ENCODE measurements around the gene CARM1. TPM values are rescaled to one million over a fixed set of nuclear protein-coding genes. Genes with fewer than 3 reads are reported as not detected.

CARM1 gene
- total and polyA plus RNA-seq, 2 donors (not counting 3 experiments of a cell fraction or from before 2014, with no cell fraction given), result 65.6 to 70.8 TPM

GRCh38 chr19:10915130-10916091, 44.1 kb downstream of the CARM1 start:
- Histone ChIP-seq H3K79me2 (ENCODE audit: control insufficient read depth, insufficient read depth, low read length) (no peaks in the 10 kb centered on the region), H3K9me1 (replicated peaks; ENCODE audit: control insufficient read depth, extremely low read depth, insufficient read depth, low read length) (no peaks in the 10 kb centered on the region), H3K36me3 (ENCODE audit: control insufficient read depth in 2 of 2, extremely low read depth in 1 of 2, insufficient read depth in 2 of 2, low read length in 2 of 2) (peaks cover 0 to 38% of the 10 kb centered on the region in 2 experiments), H3K4me2 (ENCODE audit: insufficient read depth, low read length) (no peak overlapping the region), H3K4me3 (replicated peaks in 1 of 3; ENCODE audit: insufficient read depth in 1 of 3, low read depth in 1 of 3, low read length in 3 of 3) (no peak overlapping the region), H4K20me1 (replicated peaks; ENCODE audit: control insufficient read depth, extremely low read depth, insufficient read depth, low read length) (no peaks in the 10 kb centered on the region), H3K9ac (replicated peaks; ENCODE audit: extremely low read depth, insufficient read depth, low read length) (no peak overlapping the region), H3K4me1 (ENCODE audit: control insufficient read depth, extremely low read depth, insufficient read depth, low read length) (no peaks in the 10 kb centered on the region), H3K9me3 (replicated peaks; ENCODE audit: control insufficient read depth, insufficient read depth, low read length) (no peaks in the 10 kb centered on the region), H2AFZ (ENCODE audit: low read depth, low read length) (no peak overlapping the region), H3K27me3 (ENCODE audit: control insufficient read depth in 2 of 2, insufficient read depth in 2 of 2, low read length in 2 of 2) (no peaks in the 10 kb centered on the region), H3K27ac (ENCODE audit: insufficient read depth, low read depth, low read length) (no peak overlapping the region)
- ChIA-PET CTCF (interaction anchor here (0.6 to 1.6 kb wide), 3 partner anchors 43 to 44 kb away, joined by 4 read pairs; partner anchors contain the start of gene CARM1), POLR2A (no interaction called here)
- no peak for DNase-seq (ENCODE audit: low read depth, low spot score)
- TF ChIP-seq CTCF (IDR thresholded peaks at IDR 0.05; ENCODE audit: extremely low read depth in 1 of 2, insufficient read depth in 1 of 2, low read depth in 1 of 2, low read length in 2 of 2), result no peak
- TF ChIP-seq MYC (IDR thresholded peaks at IDR 0.05; ENCODE audit: low read depth, low read length), result no peak
- no peak for TF ChIP-seq POLR2AphosphoS5 (IDR thresholded peaks at IDR 0.05; ENCODE audit: insufficient read depth, low read depth, low read length)
- TF ChIP-seq EZH2 (IDR thresholded peaks at IDR 0.05; ENCODE audit: borderline replicate concordance, low read depth, low read length, severe bottlenecking), result no peak
- no peak for TF ChIP-seq MAX (IDR thresholded peaks at IDR 0.05; ENCODE audit: insufficient read depth, insufficient read length)
- dilution Hi-C loops (cut with MboI; ENCODE audit: extremely low pct_ligation_motif_present, low sequenced_read_pairs), result loop anchor here (10.0 kb wide), 1 partner anchor 109 kb away; no protein-coding TSS in a partner anchor
- BruUV-seq (replicated peaks), result no TSS peak
- intact Hi-C loops (cut with micrococcal nuclease), result no loop called here
- FAIRE-seq, result no peak
